HS-27A (cell line): Measurements from ENCODE around the gene VSTM5.
"Not testable (repeated sequence)": the region's sequence is repeated elsewhere in the genome, so short reads cannot be mapped to it uniquely, and the experiment has no call there.

Experiments
- DNase-seq: peaks from one replicate; pipeline ENCODE4 v3.0.0-alpha.2; 2012; ENCODE audit warnings: low read depth, missing footprints

VSTM5 gene

DNA sequence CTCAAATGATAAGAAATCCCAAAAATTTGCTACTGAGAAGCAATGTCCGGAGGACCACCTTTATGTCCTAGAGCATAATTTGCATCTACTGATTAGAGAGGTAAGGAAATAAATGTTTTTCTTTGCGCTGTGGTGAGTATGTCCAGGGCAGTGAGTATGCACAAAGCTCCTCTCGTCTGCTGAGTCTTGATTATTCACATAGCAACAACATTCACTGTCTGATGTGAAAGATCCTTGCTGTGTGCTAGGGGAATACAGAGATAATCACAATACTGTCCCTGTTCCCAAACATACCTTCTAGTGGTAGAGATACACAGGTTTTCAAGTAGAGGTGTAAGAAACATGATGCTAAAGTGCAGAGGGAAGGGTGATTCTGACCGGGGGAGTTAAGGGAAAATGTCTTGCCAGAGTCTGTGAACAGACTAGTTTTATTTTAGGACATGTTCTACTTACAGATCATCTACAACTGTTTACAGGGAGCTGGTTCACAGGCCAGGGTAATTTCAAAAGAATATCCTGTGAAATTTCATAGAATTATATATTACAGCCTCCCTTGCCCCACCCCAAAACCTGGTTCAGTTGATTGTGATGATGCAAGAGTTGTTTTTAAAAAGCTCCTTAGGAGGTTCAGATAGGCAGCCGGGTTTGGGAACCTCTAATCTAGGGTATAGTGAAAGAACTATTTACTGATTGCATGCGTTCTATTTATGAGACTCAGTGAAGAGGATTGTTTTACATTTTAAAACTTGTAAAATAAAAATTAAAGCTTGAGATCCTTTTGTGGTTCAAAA is 53.8 kb downstream of the VSTM5 start:
- no peak for DNase-seq

DNA sequence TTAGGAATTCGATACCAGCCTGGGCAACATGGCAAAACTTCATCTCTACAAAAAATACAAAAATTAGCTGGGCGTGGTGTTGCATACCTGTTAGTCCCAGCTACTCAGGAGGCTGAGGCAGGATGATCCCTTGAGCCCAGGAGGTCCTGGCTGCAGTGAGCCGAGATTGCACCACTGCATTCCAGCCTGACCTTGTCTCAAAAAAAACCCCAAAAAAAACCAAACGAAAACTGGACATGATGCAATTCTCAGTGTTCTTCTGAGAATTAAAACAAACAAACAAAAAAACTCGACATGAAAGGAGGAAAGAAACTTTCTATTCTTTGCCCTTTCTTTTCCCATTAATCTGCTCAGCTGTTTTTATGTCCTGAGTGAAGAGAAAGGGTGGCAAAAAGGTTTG is 58.9 kb downstream of the VSTM5 start:
- DNase-seq, result no peak

DNA sequence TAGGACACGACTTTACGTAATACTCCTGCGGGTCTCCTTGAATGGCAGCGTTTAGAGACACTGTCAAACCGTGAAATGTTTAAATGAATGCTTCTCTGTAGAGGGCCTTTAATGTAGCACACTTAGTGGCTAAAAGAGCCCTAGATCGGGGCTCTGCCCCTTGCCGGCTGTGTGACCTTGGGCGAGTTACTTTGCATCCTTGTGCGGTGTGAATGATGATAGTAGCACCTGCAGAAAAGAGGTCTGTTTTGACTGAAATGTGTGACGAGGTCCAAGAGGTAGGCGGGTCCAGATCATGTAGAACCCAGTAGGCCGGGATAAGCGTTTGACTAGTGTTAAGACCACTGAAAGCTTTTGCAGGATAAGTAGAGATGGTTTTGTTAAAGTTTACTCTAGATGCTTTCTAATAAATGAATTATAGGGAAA is 65.5 kb downstream of the VSTM5 start:
- no peak for DNase-seq

DNA sequence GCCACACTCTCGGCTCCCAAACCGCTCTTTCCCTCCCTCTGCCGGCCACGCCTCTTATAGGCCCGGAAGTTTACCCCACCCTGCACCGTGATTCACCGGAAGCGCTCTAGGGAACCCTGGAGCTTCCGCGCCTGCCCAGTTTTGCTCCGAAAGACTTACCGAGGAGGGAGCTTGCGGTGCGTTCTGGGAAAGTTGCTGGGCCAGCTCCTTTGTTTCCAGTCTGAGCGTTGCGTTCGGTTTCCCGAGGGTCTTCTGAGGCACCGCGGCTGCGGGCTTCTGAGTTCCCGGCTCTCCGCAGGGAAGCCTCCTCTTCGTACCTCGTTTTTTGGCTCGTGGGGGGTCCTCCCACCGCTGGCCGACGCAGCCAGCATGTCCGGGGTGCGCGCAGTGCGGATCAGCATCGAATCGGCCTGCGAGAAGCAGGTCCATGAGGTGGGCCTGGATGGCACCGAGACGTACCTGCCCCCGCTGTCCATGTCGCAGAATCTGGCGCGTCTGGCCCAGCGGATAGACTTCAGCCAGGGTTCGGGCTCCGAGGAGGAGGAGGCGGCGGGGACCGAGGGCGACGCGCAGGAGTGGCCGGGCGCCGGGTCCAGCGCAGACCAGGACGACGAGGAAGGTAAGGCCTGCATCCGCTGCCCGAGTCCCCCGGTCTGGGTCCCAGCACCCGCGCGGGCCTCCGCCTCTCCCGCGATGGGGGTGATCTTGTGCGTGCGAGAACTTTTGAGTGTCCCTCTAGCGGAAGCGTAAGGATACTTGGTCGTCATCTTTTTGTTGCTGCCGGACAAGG is 66.1 kb downstream of the VSTM5 start, which contains the start of gene MED17:
Gene MED17 (plus strand): TSS at position 138 of the 790 bp plus-strand sequence. CDS start 232 bp downstream, at position 370.
- peak; percentile 85 for DNase-seq

DNA sequence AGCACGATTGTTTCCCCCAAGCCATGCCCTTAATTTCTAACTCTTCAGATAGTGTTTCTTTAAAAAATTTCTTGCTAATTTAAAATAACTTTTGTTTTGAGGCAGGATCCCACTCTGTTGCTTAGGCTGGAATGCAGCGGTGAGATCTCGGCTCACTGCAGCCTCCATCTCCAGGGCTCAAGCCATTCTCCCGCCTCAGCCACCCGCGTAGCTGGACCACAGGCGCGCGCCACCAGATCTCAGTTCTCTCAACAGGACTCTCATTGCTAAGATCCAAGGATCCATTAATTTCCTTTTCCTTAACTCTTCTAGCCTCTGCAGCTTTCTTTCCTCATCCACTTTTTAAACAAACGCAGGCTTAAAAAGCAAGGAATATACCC is 66.7 kb downstream of the VSTM5 start:
- DNase-seq, result no peak

DNA sequence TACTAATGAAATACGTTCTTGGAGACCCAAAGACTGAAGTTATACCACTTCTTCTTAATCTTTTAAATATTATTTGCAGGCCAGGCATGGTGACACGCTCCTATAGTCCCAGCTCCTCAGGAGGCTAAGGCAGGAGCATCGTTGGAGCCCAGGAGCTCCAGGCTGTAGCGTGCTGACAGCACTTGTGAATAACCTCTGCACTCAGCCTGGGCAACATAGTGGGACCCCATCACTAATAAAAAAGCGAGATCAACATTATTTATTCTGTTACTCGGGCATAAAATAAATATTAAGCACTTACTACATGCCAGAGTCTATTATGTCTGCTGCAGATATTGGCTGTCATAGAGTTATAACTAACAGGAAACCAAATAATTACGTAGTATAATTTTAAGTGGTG is 67.1 kb downstream of the VSTM5 start:
- DNase-seq, result no peak

DNA sequence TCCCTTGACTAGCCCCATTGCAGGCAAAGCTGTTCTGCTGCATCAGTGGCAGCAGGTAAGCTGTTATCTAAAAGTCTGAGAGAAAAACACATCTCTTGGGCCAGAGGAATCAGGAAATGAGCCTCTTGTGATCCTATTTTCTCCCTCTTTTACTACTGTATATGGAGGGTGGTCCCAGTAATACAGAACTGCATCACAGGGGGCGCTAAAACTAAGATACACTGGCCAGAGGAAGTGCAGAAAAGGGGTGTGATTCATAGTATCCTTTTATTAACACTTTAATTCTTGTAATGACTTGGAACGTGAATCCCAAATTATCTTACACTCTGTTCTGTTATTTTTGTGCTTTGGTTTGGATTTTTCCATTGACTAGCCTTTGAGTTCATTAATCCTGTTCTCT is 75.1 kb downstream of the VSTM5 start:
- no peak for DNase-seq

DNA sequence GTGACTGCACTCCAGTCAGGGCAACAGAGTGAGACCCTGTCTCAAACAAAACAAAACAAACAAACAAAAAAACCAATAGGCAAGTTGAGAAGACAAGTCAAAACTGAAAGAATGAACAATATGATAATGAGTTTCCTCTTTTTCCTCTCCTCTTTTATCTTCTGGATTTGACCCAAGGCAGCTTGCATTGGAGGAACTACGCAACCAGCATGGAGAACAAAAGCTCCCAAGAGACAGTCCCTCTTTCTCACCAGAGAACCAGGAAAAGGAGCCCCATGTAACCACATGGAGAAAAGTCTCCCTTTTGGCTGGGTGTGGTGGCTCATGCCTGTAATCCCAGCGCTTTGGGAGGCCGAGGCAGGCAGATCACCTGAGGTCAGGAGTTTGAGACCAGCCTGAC is 75.9 kb downstream of the VSTM5 start:
- DNase-seq, result not testable (repeated sequence)

DNA sequence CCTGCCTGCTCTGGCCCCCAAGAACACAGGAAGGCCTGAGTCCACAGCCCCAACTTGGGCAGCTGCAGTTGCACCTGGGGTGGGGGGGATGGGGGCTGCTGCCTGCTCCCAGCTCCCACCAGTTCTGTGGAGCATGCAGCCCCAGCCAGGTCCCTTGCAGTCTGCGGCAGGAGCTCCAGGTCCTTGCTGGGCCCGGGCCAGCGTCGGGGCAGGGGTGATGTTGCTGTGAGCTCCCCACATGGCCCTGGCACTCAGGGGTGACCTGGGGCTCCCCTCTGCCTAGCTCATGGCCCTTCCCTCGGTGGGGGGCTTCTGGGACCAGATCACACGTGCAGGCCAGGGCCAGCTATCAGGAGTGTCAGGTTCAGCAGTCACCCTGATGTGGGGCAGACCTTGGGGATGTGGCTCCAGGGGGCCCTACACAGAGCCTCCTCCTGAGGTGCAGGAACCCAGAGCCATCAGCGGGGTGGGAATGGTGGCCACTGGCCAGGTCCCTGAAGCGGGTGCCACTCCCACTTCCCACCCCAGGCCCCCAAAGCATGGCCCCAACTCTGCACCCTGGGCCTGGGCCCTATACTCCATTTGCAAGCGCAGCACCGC is 76.7 kb downstream of the VSTM5 start:
- no peak for DNase-seq

DNA sequence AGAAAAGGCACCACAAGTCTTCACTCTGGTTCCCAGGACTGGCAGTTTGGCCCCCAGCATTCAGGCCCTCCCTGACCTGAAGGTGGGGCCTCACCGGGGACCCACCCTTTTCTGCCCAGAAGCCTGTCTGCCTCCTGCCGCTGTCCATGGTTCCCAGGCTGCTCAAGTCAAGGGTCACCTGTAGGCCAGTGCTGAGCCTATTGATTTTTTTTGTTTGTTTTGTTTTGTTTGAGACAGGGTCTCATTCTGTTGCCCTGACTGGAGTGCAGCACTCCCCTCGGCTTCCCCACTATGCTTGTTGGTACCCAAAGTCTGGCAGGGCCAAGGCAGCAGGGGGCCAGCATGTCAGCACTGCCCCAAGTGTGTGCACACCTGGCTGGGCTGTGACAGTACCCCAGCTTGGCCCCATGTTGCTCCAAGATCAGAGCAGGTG is 77.4 kb downstream of the VSTM5 start:
- DNase-seq, result no peak

DNA sequence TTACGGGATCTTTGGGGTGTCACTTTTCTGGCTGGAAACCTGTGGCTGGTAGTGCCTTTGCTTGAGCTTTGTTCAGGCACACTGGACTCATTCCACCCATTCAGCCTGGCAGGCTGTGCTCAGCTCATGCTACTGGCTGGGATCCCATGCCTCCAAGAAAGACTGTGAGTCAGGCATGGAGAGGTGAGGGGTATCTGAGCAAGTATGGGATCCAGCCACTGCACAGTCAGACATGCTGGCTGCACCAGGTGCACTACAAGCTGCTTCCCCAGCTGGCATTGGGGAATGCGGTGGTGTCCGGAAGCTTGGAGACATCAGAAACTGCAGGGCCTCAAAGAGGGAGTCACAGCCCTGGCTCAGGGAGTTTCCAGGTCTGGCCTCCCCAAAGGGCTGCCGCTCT is 78.3 kb downstream of the VSTM5 start:
- no peak for DNase-seq

DNA sequence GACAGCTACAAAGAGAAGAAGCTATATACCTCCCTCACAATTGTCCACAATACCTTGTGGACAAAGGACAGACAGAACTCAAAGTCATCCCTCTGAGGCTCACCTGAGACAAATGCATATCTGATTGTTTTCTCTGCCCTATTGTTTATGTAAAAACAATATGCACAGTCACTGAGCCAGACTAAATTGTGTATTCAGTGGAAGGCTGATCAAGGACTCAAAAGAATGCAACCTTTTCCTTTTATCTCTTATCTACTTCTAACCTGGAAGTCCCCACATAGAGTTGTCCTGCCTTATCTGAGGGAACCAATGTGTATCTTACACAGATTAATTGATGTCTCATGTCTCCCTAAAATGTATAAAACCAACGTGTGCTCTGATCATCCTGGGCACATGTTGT is 80.3 kb downstream of the VSTM5 start:
- DNase-seq, result no peak
